NCI-H187 treated with DMSO at 0.1 percent for 48 hours (cell line): ENCODE measurements around the gene CPNE4.

ENCODE experiments used
- DNase-seq: peaks from one replicate; lab custom pipeline; 2025; lab: John Stamatoyannopoulos, UW

Gene CPNE4

DNA sequence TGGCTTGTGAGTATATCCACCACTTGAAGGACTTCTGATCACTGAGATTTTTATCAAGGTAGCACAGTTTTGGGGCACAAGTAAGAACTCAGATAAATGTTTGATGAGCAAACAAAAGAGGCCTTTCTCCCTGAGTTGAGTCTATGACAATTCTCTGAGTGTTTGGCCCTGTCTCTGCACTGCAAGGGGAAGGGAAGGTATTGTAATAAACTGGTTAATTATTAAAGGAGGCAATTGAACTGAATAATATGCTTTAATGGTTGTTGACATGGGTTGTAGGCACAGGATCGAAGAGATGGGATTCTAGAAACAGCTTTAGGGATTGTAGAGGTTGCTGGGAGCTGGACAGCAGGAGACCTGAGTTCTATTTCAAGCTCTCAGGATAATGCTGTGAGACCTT lies 437.0 kb downstream of the CPNE4 start:
- DNase-seq, result no peak

- DNase-seq, result no peak
These were observed 437.9 kb downstream of the CPNE4 start for GRCh38 chr3:131596884-131597283.

DNA sequence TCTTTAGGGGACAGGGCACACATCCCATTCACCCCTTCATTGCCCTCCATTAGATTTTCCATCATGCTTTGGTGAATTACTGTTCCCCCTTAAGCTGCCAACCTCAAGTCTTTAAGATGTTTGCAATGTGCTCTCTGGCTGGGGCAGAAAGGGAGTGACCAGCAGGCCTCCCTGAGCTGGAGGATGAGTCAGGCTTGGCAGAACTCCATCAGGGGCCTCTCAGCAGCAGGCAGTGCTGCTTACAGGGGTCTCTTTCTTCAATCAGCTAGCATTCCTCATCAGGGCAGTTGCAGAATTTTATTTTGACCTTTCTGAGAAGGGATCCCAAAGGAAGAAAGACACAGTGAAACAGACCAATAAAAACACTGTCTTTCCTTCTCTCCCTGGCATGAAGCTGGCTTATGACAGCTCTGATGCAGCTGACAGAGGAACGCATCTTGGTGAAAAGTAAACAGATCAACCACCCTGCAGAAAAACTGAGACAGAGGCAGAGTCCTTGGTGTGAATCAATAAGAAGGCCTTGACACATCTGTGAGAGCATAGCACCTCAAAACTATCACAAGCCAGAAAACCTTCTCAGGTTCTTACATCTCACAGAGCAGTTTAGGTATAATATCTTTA lies 443.3 kb downstream of the CPNE4 start:
- no peak for DNase-seq

- no peak for DNase-seq
These were observed 448.5 kb downstream of the CPNE4 start for GRCh38 chr3:131586277-131586676.

DNA sequence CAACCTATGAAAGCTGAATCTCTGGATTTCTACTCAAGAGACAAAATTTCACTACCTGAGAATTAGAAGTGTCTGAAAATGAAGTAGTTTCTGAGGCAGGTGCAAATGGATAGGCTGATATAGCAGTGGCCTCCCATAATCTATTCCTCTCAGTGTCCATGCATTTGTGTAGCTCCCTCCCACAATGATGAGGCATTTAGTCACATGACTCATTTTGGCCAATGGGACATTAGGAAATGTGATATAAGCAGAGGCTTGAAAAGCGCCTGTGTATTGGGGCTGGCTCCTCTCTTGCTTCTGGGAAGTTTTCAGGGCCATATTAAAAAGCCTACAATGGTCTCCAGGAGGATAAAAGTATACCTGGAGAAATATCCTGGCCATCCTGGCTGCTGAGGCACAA lies 452.4 kb downstream of the CPNE4 start:
- no peak for DNase-seq

DNA sequence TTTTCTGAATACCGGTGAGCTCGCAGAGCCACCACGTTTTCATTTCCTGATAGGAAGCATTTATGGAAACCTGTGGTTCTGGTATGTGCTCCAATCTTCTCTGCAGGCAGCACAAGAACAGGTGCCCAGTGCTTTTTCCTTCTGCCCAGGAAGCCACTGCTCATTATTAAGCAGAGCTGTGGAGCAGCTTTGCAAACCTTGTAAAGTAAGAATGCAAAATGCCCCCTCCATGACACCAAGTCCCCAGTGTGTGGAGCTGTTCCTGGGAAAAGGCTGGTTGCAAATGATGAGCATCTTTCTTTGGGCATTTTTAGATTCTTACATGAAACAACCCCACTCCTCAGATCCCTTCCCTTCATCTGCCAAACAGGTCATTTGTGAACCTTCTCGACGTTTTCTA lies 466.4 kb downstream of the CPNE4 start:
- DNase-seq, result no peak

DNA sequence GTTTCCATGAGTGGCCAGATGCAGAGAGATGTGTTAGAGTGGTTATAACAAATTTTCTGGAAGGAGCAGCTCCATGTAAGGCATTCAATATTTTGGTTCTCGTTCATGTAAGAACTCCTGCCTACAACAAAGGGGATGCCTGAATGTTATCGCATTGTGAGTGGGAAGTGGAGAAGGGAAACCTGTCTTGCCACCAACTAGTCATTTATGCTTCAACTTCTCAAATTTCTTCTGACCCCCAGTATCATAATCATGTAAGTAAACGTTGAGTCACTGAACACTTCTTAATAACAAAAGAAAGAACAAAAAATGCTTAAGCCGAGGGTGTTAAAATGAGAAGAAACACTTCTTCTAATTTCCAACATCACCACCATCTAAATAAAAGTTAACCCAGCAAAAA lies 470.0 kb downstream of the CPNE4 start:
- no peak for DNase-seq

DNA sequence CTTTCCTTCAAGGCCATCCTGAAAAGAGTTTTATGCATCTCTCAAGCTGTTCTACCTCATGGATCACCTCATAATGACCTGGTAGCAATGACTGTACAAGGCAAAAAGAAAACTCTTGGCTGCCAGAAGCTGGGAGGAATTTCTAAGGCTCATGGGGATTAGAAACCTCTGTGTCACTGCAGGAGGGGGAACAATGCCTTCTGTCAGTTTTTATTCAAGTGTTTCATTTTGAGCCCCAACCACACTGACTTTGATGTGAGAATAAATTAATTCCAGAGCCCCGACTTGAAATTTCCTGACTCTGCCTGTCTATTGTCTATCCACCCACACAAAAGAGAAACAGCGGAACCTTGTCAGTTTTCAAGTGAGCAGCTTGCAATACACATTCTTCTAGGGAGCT lies 473.3 kb downstream of the CPNE4 start:
- no peak for DNase-seq

DNA sequence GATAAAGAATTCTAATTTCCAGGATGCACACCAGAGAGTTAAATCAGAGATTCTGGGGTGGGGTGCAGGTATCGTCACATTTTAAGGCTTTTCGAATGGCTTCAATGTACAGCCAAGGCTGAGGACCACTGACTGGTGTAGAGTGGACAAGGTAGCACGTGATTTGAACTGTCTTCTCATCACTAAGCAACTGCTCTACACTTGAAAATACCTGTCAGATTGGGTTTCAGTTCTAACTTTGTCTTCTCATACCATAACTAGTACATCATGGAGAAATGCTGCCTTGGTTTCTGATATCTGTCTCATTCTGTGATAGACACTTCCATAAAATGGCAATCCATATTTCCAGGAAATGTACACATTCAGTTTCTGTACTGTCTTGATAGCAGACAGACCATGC lies 474.0 kb downstream of the CPNE4 start:
- no peak for DNase-seq

GRCh38 chr3:131555456-131555855 lies 479.4 kb downstream of the CPNE4 start:
- no peak for DNase-seq

DNA sequence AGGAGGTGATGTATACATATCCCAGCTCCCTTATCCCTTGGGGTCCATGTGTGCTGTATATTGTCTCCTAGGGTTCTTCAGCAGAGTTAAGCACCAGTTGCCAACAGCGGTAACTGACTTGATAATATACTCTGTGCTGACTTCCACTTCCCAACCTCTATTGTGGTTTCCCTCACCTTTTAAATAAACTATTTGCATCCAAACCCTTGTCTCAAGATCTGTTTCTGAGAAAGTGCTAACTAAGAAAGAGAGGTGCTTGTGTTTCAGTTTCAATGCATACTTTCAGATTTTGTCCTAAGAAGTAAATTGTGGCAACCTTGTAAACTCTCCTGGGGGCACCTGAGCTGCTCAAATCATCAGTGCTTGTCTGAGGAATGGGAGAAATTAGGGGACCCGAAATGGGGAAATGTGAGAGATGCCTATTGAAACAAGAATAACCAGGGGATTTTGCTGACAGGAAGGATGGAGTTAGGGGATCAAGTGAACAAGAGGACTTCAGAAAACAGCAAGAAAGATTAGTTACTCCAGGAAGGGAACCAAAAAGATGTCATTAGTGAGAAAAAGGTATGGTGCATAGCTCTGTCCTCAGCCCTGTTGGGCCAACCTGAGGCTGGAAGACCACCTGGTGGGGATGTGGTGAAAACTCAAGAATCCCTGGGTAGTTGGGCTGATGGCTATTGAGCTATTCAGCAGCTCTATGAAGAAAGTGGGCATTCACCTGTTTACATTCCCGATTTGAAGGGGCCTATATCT lies 481.1 kb downstream of the CPNE4 start:
- no peak for DNase-seq

GRCh38 chr3:131551761-131552160 lies 483.1 kb downstream of the CPNE4 start:
- no peak for DNase-seq

DNA sequence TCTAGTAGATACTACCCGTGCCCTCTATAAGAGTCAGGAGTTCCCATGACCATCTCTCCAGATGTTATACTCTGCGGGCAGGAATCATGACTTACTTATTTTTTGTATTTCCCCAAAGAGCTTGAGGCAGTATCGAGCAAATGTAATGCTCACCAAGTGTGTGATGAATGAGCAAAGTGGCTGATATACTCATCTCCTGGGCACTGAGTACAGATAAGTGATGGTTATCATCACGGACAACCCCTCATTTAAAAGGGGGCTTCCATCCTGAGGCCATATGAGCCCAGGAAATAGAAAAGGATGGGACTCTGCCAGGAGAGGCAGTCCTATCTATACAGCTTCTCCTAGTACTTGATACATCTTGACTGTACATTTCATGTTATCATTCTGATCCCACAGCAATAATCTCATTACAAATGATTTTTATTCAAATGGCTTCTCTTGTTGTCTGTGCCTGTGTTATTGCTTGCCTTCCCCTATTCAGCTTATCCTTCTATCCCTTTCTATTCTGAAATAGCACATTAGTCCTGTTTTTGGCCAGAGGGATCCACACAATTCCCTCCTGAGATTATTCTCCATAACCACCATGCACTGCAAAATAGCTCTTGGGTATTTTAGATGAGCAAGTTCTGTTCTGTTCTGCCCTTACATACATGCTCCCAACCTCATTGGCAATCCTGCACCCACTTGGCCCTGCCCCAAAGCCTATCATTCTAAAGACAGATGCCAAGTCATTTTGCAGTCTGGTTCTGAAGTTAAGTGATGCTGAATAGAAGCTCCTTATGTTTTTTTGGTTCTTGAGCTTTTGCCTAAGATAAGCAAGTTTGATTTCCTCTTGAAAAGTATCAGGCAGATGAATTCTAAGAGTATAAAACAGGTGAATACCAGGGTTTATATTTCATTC lies 484.0 kb downstream of the CPNE4 start:
- no peak for DNase-seq

GRCh38 chr3:131549340-131549739 lies 485.5 kb downstream of the CPNE4 start:
- DNase-seq, result no peak

- no peak for DNase-seq
These were observed 487.2 kb downstream of the CPNE4 start for GRCh38 chr3:131547585-131547984.

DNA sequence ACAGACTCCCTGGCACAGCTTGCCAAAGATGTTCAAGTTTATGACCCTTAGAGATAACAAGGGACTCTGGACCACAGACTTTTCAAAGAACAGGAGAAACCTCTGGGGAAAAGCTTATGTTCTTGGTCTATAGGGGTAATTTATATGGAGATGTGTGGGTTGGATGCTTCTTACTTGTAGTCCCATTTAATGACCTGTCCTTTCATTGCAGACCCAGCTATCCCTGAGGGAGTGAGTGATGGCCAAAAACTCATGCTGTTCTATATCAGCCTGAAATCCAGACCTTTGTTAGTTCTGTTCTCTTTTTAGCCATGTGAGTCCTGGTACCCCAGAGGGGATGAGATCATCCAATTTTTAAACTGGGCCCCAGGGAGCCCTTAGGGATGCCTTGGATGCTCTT lies 488.4 kb downstream of the CPNE4 start:
- DNase-seq, result no peak

GRCh38 chr3:131544557-131544956 lies 490.3 kb downstream of the CPNE4 start:
- DNase-seq, result no peak

DNA sequence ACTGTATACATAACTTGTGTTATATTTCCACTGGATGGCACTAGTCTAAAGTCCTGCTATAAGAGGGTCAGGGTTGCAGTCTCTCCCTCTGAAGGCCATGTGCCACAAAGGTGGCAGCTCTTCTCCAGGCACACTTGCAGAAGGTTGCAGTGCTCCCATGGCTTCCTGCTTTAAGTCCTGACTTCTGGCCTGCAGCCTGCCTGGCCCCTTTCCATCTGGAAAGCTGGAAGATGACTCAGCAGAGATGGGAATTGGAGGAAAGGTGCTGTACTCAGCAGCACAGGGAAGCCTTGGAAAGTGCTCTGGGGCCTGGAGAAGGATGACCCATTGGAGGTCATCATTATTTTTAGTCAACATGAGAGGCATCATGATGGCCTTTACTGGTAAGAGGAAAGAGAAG lies 491.1 kb downstream of the CPNE4 start:
- DNase-seq, result no peak

DNA sequence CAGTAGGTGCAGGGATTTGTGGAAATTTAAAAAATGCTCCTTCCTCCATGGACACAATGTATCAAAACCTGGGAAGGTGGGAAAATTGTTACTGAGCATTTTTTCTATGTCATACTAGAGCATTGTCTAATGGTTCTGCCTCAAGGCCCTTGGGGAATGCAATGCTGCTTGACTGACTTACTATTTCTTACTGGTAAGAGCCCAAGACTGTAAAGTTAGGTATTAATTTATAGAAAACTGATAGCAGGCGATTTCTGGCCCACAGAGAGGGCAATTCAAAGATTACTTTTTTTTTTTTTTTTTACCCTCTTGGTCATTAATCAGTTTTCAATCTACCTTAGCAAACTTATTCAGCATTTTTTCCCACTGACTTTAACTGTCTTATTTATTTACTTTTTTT lies 493.5 kb downstream of the CPNE4 start:
- no peak for DNase-seq

- no peak for DNase-seq
These were observed 494.0 kb downstream of the CPNE4 start for GRCh38 chr3:131540821-131541220.

DNA sequence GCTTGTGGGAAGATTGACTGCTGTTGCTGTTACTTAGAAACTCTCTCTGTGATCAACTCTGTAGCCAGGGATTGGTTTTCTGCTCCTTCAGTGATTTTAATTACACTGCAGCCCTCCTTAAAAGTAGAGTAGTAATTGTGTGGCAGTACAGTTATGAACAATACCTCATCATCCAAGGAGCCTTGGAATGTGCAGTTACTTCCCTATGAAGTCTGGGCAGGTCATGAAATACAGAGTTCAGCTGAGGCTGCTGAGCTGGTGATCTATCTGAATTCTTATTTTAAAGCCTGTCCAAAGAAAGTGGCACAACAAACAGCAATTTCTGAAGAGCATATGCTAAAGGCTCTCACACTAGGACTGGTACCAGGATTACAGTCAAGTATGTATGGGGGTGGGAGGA lies 494.7 kb downstream of the CPNE4 start:
- no peak for DNase-seq

GRCh38 chr3:131538968-131539367 lies 495.8 kb downstream of the CPNE4 start:
- DNase-seq, result no peak

GRCh38 chr3:131537531-131537930 lies 497.3 kb downstream of the CPNE4 start:
- no peak for DNase-seq
